ENCODE measurements around the gene IMPDH1.

IMPDH1 gene

DNA sequence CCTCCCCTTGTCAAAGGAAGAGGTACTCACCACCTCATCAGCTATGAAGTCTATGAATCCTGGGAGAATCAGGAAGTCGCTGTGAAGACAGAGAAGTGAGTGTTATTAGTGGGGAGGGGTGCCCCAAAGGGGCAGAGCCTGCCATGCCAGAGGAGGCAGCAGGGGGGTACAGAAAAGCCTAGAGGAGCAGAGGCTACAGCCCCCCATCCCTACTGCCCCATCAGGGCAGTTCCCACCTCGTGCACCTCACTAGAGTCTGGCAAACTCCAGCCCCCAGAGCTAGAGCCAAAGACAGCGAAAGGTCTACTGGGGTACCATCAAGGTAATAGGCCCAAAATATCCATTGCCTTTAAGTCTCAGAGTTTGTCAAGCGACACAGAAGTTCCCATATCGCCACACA is 6.1 kb downstream of the IMPDH1 start:
- TF ChIP-seq, protein P1, sequence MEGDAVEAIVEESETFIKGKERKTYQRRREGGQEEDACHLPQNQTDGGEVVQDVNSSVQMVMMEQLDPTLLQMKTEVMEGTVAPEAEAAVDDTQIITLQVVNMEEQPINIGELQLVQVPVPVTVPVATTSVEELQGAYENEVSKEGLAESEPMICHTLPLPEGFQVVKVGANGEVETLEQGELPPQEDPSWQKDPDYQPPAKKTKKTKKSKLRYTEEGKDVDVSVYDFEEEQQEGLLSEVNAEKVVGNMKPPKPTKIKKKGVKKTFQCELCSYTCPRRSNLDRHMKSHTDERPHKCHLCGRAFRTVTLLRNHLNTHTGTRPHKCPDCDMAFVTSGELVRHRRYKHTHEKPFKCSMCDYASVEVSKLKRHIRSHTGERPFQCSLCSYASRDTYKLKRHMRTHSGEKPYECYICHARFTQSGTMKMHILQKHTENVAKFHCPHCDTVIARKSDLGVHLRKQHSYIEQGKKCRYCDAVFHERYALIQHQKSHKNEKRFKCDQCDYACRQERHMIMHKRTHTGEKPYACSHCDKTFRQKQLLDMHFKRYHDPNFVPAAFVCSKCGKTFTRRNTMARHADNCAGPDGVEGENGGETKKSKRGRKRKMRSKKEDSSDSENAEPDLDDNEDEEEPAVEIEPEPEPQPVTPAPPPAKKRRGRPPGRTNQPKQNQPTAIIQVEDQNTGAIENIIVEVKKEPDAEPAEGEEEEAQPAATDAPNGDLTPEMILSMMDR (IDR thresholded peaks at IDR 0.05; ENCODE audit: extremely low read depth, missing control alignments): no peak
- DNase-seq (ENCODE audit: low spot score): no peak

DNA sequence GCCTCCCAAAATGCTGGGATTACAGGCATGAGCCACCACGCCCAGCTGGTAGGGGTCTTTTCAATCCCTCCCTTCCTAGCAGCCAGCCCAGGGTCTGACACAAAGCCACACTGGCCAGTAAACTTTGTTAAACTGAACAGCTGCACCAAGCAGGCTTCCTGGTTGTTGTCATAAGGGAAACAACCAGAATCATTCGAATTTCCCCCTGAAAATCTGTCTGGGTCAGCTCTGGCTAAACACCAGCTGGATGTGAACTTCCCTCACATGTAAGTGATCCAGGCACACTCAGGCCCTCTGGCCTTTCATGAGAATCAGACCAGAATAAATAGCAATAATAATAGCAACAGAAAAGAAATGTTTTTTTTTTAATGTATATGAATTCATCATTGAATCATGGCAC is 7.4 kb downstream of the IMPDH1 start:
- TF ChIP-seq, protein P1 (IDR thresholded peaks at IDR 0.05; ENCODE audit: extremely low read depth, missing control alignments): no peak
- no peak for DNase-seq (ENCODE audit: low spot score)

DNA sequence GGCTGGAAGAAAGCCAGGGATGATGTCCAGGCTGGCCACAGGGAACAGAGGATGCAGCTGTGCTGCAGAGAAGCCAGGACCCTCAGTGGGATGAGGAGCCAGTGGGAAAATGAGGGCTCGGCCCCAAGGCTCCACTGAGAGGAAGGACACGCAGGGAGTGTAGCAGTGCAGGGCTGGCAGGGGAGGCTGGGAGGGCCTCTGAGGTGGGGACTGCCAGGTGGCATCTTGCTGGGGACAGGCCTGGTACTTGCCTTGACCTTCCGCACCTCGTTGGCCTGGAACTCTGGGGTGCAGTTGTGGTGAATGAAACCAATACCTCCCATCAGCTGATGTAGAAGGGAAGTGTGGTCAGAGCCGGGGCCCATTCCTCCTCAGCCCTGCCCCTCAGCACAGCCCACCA is 9.2 kb downstream of the IMPDH1 start:
- TF ChIP-seq, protein P1 (IDR thresholded peaks at IDR 0.05; ENCODE audit: extremely low read depth, missing control alignments): no peak
- no peak for DNase-seq (ENCODE audit: low spot score)

DNA sequence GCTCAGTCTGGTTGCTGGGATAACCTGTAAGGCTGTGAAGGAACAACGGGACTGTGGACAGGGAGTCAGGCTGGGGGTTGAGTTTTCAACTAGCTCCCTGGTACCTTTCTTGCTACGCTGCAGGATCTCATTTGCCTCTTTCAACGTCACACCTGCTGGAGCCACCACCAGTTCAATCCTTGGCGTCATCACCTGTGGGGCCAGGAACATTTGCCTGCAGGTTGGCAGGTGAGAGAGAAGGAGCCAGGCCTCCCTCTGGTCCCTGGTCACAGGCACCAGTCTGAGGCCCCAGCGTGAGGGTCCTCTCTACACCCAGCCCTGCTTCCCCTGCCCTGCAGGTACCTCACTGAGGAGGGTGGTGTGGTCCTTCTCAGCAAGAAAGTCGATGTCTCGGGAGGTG is 9.8 kb downstream of the IMPDH1 start:
- TF ChIP-seq, protein P1 (IDR thresholded peaks at IDR 0.05; ENCODE audit: extremely low read depth, missing control alignments): no peak
- no peak for DNase-seq (ENCODE audit: low spot score)

DNA sequence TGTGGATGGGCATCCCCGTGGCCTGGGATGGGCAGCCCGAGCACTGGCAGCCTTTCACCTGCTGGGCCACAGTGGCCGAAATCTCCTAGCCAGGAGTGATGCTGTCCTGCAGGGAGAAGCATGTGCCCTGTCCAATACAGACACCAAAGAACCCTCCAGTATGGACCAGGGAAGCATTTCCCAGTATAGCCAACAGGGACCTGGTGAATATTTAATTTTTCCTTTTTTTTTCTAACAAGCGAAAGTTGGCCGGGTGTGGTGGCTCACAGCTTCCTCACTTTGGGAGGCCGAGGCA is 11.0 kb downstream of the IMPDH1 start:
- no peak for DNase-seq (ENCODE audit: low spot score)
- TF ChIP-seq, protein P1 (IDR thresholded peaks at IDR 0.05; ENCODE audit: extremely low read depth, missing control alignments): no peak

DNA sequence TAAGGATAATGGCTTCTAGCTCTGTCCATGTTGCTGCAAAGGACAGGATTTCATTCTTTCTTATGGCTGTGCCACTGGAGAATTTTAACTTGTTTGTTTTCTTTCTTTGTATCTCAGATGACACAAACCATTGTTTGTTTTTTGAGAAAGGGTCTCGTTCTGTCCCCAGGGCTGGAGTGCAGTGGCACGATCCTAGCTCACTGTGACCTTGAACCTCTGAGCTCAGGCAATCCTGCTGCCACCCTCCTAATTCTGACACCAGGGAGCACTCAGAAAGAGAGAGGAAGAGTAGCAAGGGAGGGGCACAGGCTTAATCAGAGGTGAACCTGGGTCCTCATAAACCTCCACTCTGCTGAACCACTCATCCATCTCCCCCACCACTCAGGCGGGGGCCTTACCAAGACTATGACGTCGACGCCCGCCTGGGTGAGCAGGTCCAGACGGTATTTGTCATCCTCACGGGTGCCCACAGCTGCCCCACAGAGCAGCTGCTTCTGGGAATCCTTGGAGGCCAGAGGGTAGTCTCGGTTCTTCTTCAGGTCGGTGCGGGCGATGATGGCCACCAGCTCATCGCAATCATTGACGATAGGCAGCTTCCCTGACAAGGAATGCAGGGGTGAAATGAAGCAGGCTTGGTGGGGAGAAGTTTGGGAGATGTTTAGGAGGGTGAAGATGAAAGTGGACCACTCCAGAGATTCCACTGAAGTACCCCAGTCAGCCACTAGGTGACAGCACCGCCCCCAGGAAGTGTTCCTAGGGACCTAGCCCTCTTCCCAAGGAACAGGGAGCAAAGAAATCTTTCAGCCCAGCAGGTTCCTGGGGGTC is 11.6 kb downstream of the IMPDH1 start:
- peak; percentile 69 for DNase-seq (ENCODE audit: low spot score)
- TF ChIP-seq, protein P1 (IDR thresholded peaks at IDR 0.05; ENCODE audit: extremely low read depth, missing control alignments): peak; percentile 66

DNA sequence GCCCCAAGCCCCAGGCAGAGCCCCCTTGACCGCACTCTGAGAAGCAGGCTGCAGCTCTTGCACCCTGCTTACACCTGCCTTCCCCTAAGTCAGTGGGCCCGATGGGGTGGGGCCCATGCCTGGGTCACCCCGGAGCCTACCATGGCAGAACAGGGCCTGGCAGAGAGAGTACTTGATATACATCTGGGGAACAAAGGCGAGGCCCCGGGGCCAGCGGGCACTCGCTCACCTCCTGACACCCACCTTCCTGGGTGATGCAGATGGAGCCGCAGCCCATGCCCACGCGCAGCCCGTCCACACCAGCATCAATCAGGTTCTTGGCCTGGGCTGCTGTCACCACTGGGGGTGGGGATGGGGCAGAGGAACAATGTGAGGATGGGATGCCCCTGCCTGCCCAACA is 13.4 kb downstream of the IMPDH1 start:
- DNase-seq (ENCODE audit: low spot score): no peak
- TF ChIP-seq, protein P1 (IDR thresholded peaks at IDR 0.05; ENCODE audit: extremely low read depth, missing control alignments): no peak

Data from GM20000 (cell line).